Glutamatergic neuron (in vitro differentiated cells): ENCODE data around the gene PPFIA1. TPM values are rescaled to one million over a fixed set of nuclear protein-coding genes. Genes with fewer than 3 reads are reported as not detected.

Experiments used
- DNase-seq: peaks from one replicate; pipeline ENCODE4 v3.0.0; 2022
- H3K27ac Mint-ChIP-seq: one replicate; pipeline ENCODE4 v1.8.0; 2020; ENCODE audit warnings: mild to moderate bottlenecking, mixed read lengths, inconsistent platforms; ENCODE audit not compliant: unreplicated experiment
- H3K27me3 Mint-ChIP-seq: one replicate; pipeline ENCODE4 v1.8.0; 2020; ENCODE audit warnings: mild to moderate bottlenecking, moderate library complexity, mixed read lengths, inconsistent platforms; ENCODE audit not compliant: unreplicated experiment
- H3K36me3 Mint-ChIP-seq: one replicate; pipeline ENCODE4 v1.8.0; 2020; ENCODE audit warnings: mild to moderate bottlenecking, mixed read lengths, inconsistent platforms; ENCODE audit not compliant: unreplicated experiment
- H3K4me1 Mint-ChIP-seq: one replicate; pipeline ENCODE4 v1.8.0; 2020; ENCODE audit warnings: mild to moderate bottlenecking, low read depth, mixed read lengths, inconsistent platforms; ENCODE audit not compliant: unreplicated experiment
- H3K4me3 Mint-ChIP-seq: one replicate; pipeline ENCODE4 v1.8.0; 2020; ENCODE audit warnings: mild to moderate bottlenecking, mixed read lengths, inconsistent platforms; ENCODE audit not compliant: unreplicated experiment
- H3K9me3 Mint-ChIP-seq: one replicate; pipeline ENCODE4 v1.8.0; 2020; ENCODE audit warnings: mild to moderate bottlenecking, moderate library complexity, mixed read lengths, inconsistent platforms; ENCODE audit not compliant: unreplicated experiment
- CTCF ChIP-seq: fragments of 200-600 bp; sonication (generic); IDR thresholded peaks from one replicate; pipeline ENCODE4 v1.5.0; 2021; ENCODE audit not compliant: partially characterized antibody, unreplicated experiment
- long read RNA-seq: library from polyadenylated mRNA; unstranded; transcript quantifications from one replicate; pipeline ENCODE4 v2.0.0, GENCODE V29; 2020; ENCODE audit not compliant: unreplicated experiment
- total RNA-seq: library from RNA; stranded (reverse); fragmentation: NEBNext Ultra II Directional; extraction: Animal tissue kit (Norgen Biotek cat#: 25700); gene quantifications from one replicate; pipeline ENCODE4 v1.2.1, GENCODE V29; 2021; ENCODE audit not compliant: unreplicated experiment

PPFIA1 gene
- 98.6 TPM for total RNA-seq
- long read RNA-seq, partial matches to known transcripts = 3 of 4 reads
- long read RNA-seq, other reads (novel, unspliced or antisense) = 1 of 4 reads

GRCh38 chr11:70270104-70270876 is at the start of gene PPFIA1:
Gene PPFIA1 (plus strand): TSS chr11:70270690. CDS start chr11:70272173, 1,483 bp downstream.
- DNase-seq = peak; percentile 97
- Mint-ChIP-seq H3K4me1 (peaks cover 6% of the 10 kb centered on the region), H3K27me3 (peaks cover 10% of the 10 kb centered on the region), H3K9me3 (peaks cover 4% of the 10 kb centered on the region), H3K36me3 (no peaks in the 10 kb centered on the region), H3K27ac (peak within 1 kb of the TSS; percentile 81), H3K4me3 (peak within 1 kb of the TSS; percentile 99)
- TF ChIP-seq CTCF = no peak

GRCh38 chr11:70220920-70221319 is 49.6 kb upstream of the PPFIA1 start:
- H3K36me3 Mint-ChIP-seq = no peaks in the 10 kb centered on the region
- no peak overlapping the region for H3K27ac Mint-ChIP-seq
- H3K9me3 Mint-ChIP-seq = peaks cover 1% of the 10 kb centered on the region
- peaks cover 6% of the 10 kb centered on the region for H3K27me3 Mint-ChIP-seq
- no peak for DNase-seq
- TF ChIP-seq CTCF = no peak
- peaks cover 9% of the 10 kb centered on the region for H3K4me1 Mint-ChIP-seq
- H3K4me3 Mint-ChIP-seq = no peak overlapping the region

GRCh38 chr11:70225681-70226177 is 44.8 kb upstream of the PPFIA1 start:
- no peak for TF ChIP-seq CTCF
- Mint-ChIP-seq H3K4me1 (no peaks in the 10 kb centered on the region), H3K4me3 (no peak overlapping the region), H3K36me3 (no peaks in the 10 kb centered on the region), H3K9me3 (peaks cover 3% of the 10 kb centered on the region), H3K27me3 (no peaks in the 10 kb centered on the region), H3K27ac (no peak overlapping the region)
- no peak for DNase-seq

GRCh38 chr11:70226183-70226582 is 44.3 kb upstream of the PPFIA1 start:
- Mint-ChIP-seq H3K9me3 (peaks cover 3% of the 10 kb centered on the region), H3K4me1 (no peaks in the 10 kb centered on the region), H3K27me3 (no peaks in the 10 kb centered on the region), H3K36me3 (no peaks in the 10 kb centered on the region), H3K27ac (no peak overlapping the region), H3K4me3 (no peak overlapping the region)
- TF ChIP-seq CTCF = no peak
- DNase-seq = no peak

GRCh38 chr11:70226967-70227366 is 43.5 kb upstream of the PPFIA1 start:
- no peaks in the 10 kb centered on the region for H3K36me3 Mint-ChIP-seq
- no peak overlapping the region for H3K4me3 Mint-ChIP-seq
- peaks cover 3% of the 10 kb centered on the region for H3K9me3 Mint-ChIP-seq
- H3K27me3 Mint-ChIP-seq = no peaks in the 10 kb centered on the region
- H3K27ac Mint-ChIP-seq = no peak overlapping the region
- TF ChIP-seq CTCF = peak; percentile 29
- H3K4me1 Mint-ChIP-seq = no peaks in the 10 kb centered on the region
- DNase-seq = peak; percentile 44
